H9 (cell line): Measurements from ENCODE around the gene UBALD1. TPM values are rescaled to one million over a fixed set of nuclear protein-coding genes. Genes with fewer than 3 reads are reported as not detected.

Experiments
- DNase-seq: peaks from one replicate; pipeline ENCODE4 v3.0.0-alpha.2; 2017
- H2AFZ ChIP-seq: one replicate; pipeline ENCODE4 v1.6.1; 2013; ENCODE audit warnings: mild to moderate bottlenecking, low read length, control low read depth, moderate library complexity
- H2AK5ac ChIP-seq: 2 replicates; pipeline ENCODE4 v1.6.1; 2013; ENCODE audit warnings: low read length, control low read depth, mixed read lengths; ENCODE audit not compliant: insufficient read length
- H2BK120ac ChIP-seq: one replicate; pipeline ENCODE4 v1.6.1; 2013; ENCODE audit warnings: low read depth, mild to moderate bottlenecking, low read length, control low read depth, inconsistent platforms; ENCODE audit not compliant: poor library complexity, severe bottlenecking
- H2BK12ac ChIP-seq: 2 replicates; pipeline ENCODE4 v1.6.1; 2013; ENCODE audit warnings: low read length, control low read depth, mixed read lengths, low read depth; ENCODE audit not compliant: insufficient read length
- H2BK15ac ChIP-seq: 2 replicates; pipeline ENCODE4 v1.6.1; 2013; ENCODE audit warnings: low read depth, low read length, control low read depth
- H2BK20ac ChIP-seq: one replicate; pipeline ENCODE4 v1.6.1; 2013; ENCODE audit warnings: low read depth, mild to moderate bottlenecking, low read length, control low read depth, inconsistent platforms; ENCODE audit not compliant: poor library complexity, severe bottlenecking
- H2BK5ac ChIP-seq: 2 replicates; pipeline ENCODE4 v1.6.1; 2013; ENCODE audit warnings: low read length, control low read depth, mixed read lengths; ENCODE audit not compliant: insufficient read length
- H3K14ac ChIP-seq: 2 replicates; pipeline ENCODE4 v1.6.1; 2013; ENCODE audit warnings: low read length, control low read depth; ENCODE audit not compliant: insufficient read depth
- H3K18ac ChIP-seq: 2 replicates; pipeline ENCODE4 v1.6.1; 2013; ENCODE audit warnings: low read depth, mild to moderate bottlenecking, mixed read lengths, low read length, control low read depth; ENCODE audit not compliant: insufficient read length
- H3K23ac ChIP-seq: 2 replicates; pipeline ENCODE4 v1.6.1; 2013; ENCODE audit warnings: low read length, control low read depth, mixed read lengths, low read depth; ENCODE audit not compliant: insufficient read length
- H3K23me2 ChIP-seq: 2 replicates; pipeline ENCODE4 v1.6.1; 2013; ENCODE audit warnings: low read depth, mild to moderate bottlenecking, mixed read lengths, low read length, control low read depth; ENCODE audit not compliant: insufficient read length, poor library complexity, severe bottlenecking
- H3K27ac ChIP-seq: 2 replicates; pipeline ENCODE4 v1.5.1; 2013; ENCODE audit warnings: low read length, control low read depth, mixed read lengths, low read depth; ENCODE audit not compliant: insufficient read length
- H3K27me3 ChIP-seq: 2 replicates; pipeline ENCODE4 v1.6.1; 2013; ENCODE audit warnings: low read length, control low read depth, inconsistent platforms; ENCODE audit not compliant: insufficient read depth
- H3K4ac ChIP-seq: 2 replicates; pipeline ENCODE4 v1.6.1; 2013; ENCODE audit warnings: low read depth, mild to moderate bottlenecking, control low read depth, inconsistent platforms, low read length, moderate library complexity
- H3K4me1 ChIP-seq: 2 replicates; pipeline ENCODE4 v1.6.1; 2013; ENCODE audit warnings: low read length, control low read depth, inconsistent platforms; ENCODE audit not compliant: insufficient read depth
- H3K4me2 ChIP-seq: 2 replicates; pipeline ENCODE4 v1.6.1; 2013; ENCODE audit warnings: low read length, control low read depth, mixed read lengths; ENCODE audit not compliant: insufficient read length, insufficient read depth
- H3K56ac ChIP-seq: 2 replicates; pipeline ENCODE4 v1.6.1; 2013; ENCODE audit warnings: low read depth, mild to moderate bottlenecking, mixed read lengths, low read length, control low read depth; ENCODE audit not compliant: insufficient read length
- H3K79me1 ChIP-seq: 2 replicates; pipeline ENCODE4 v1.6.1; 2013; ENCODE audit warnings: low read depth, mild to moderate bottlenecking, moderate library complexity, low read length, control low read depth, inconsistent platforms; ENCODE audit not compliant: insufficient read depth, poor library complexity, severe bottlenecking
- H3K79me2 ChIP-seq: 2 replicates; pipeline ENCODE4 v1.6.1; 2013; ENCODE audit warnings: low read length, control low read depth, inconsistent platforms; ENCODE audit not compliant: insufficient read depth
- H3K9ac ChIP-seq: 2 replicates; pipeline ENCODE4 v1.6.1; 2013; ENCODE audit warnings: low read length, control low read depth, mixed read lengths; ENCODE audit not compliant: insufficient read length; ENCODE audit errors: extremely low read depth
- H3K9me3 ChIP-seq: one replicate; pipeline ENCODE4 v1.6.1; 2013; ENCODE audit warnings: low read depth, low read length, inconsistent platforms; ENCODE audit not compliant: control insufficient read depth
- H3T11ph ChIP-seq: one replicate; pipeline ENCODE4 v1.6.1; 2013; ENCODE audit warnings: mild to moderate bottlenecking, low read length, control low read depth, inconsistent platforms
- H4K20me1 ChIP-seq: one replicate; pipeline ENCODE4 v1.6.1; 2013; ENCODE audit not compliant: control insufficient read depth, insufficient read length, insufficient read depth
- H4K5ac ChIP-seq: 2 replicates; pipeline ENCODE4 v1.6.1; 2013; ENCODE audit warnings: low read depth, mild to moderate bottlenecking, mixed read lengths, low read length, control low read depth; ENCODE audit not compliant: insufficient read length
- H4K8ac ChIP-seq: replicated peaks from 2 replicates; pipeline ENCODE4 v1.6.1; 2013; ENCODE audit warnings: low read length, control low read depth, mixed read lengths, low read depth; ENCODE audit not compliant: insufficient read length
- H4K91ac ChIP-seq: 2 replicates; pipeline ENCODE4 v1.6.1; 2013; ENCODE audit warnings: low read depth, mild to moderate bottlenecking, moderate library complexity, mixed read lengths, low read length, control low read depth; ENCODE audit not compliant: insufficient read length
- H3K27ac Mint-ChIP-seq, 3 experiments: 2 replicates in 2 of 3; 3 replicates in 1 of 3; pipeline ENCODE4 v1.8.0; 2020 to 2021; ENCODE audit warnings: mixed read lengths in 3 of 3, mild to moderate bottlenecking in 1 of 3, moderate library complexity in 1 of 3
- H3K27me3 Mint-ChIP-seq: 2 replicates; pipeline ENCODE4 v1.8.0; 2021; ENCODE audit warnings: low read depth, mild to moderate bottlenecking, moderate library complexity, mixed read lengths
- H3K36me3 Mint-ChIP-seq, 3 experiments: 2 replicates in 2 of 3; 3 replicates in 1 of 3; pipeline ENCODE4 v1.8.0; 2020 to 2021; ENCODE audit warnings: low read depth in 3 of 3, mixed read lengths in 3 of 3; ENCODE audit not compliant: insufficient read depth in 1 of 3
- H3K4me1 Mint-ChIP-seq, 2 experiments: 2 replicates each; pipeline ENCODE4 v1.8.0; 2020; ENCODE audit warnings: mixed read lengths in 2 of 2
- H3K4me3 Mint-ChIP-seq, 2 experiments: 2 replicates in 1 of 2; 3 replicates in 1 of 2; pipeline ENCODE4 v1.8.0; 2020 to 2021; ENCODE audit warnings: mild to moderate bottlenecking in 2 of 2, mixed read lengths in 2 of 2, moderate library complexity in 1 of 2
- H3K9me3 Mint-ChIP-seq, 2 experiments: 2 replicates in 1 of 2; 3 replicates in 1 of 2; pipeline ENCODE4 v1.8.0; 2020; ENCODE audit warnings: mild to moderate bottlenecking in 2 of 2, mixed read lengths in 2 of 2, moderate library complexity in 1 of 2
- CTCF ChIP-seq: fragments of 200-600 bp; sonication (generic); conservative IDR thresholded peaks from 3 replicates; pipeline ENCODE4 v1.8.0; 2021; ENCODE audit warnings: antibody characterized with exemption, mild to moderate bottlenecking
- WGBS: extraction: QIAGEN DNeasy Blood & Tissue Kit; methylation state at CpG from one replicate; pipeline ENCODE4 v1.1.7; 2013; ENCODE audit warnings: missing lambda C conversion rate, low lambda C conversion rate, mixed read lengths; ENCODE audit not compliant: insufficient read length; ENCODE audit errors: extremely low coverage; 5-methylcytosine and 5-hydroxymethylcytosine counted together
- total RNA-seq: library from RNA; stranded (reverse); gene quantifications from 2 replicates; pipeline ENCODE4 v1.2.1, GENCODE V29; 2021

UBALD1 gene
- total RNA-seq, 1 experiment from 2014 or later, result 80.9 TPM

GRCh38 chr16:4566144-4566543 lies 48.5 kb downstream of the UBALD1 start:
- peaks cover 21 to 33% of the 10 kb centered on the region in 2 experiments for H3K4me1 Mint-ChIP-seq
- H3K4ac ChIP-seq, result no peak overlapping the region

More at GRCh38 chr16:4566144-4566543, 48.5 kb downstream of the UBALD1 start:
- H4K5ac ChIP-seq, result no peak overlapping the region
- H2BK20ac ChIP-seq, result no peak overlapping the region
- H4K8ac ChIP-seq, result no peak overlapping the region
- H3K18ac ChIP-seq, result no peak overlapping the region
- H3K23ac ChIP-seq, result no peak overlapping the region
- no peak overlapping the region for H3K56ac ChIP-seq
- H3K9me3 ChIP-seq, result no peaks in the 10 kb centered on the region
- H3K9ac ChIP-seq, result no peak overlapping the region
- no peaks in the 10 kb centered on the region for H3K27me3 ChIP-seq
- no peak overlapping the region for H2BK15ac ChIP-seq
- H2BK5ac ChIP-seq, result no peak overlapping the region
- H3K79me1 ChIP-seq, result no peaks in the 10 kb centered on the region
- H3K27ac Mint-ChIP-seq, result no peak overlapping the region
- no peak overlapping the region for H3K4me3 Mint-ChIP-seq
- no peaks in the 10 kb centered on the region for H3K9me3 Mint-ChIP-seq
- WGBS, result no CpG with 5 or more reads among the region's 3 CpGs
- H3K27me3 Mint-ChIP-seq, result peaks cover 36% of the 10 kb centered on the region
- no peak overlapping the region for H3K27ac ChIP-seq
- H2BK120ac ChIP-seq, result no peak overlapping the region
- H3K36me3 Mint-ChIP-seq, result no peaks in the 10 kb centered on the region; a peak in 1 of 7 replicates
- no peak for TF ChIP-seq CTCF
- no peak overlapping the region for H2AFZ ChIP-seq
- no peak overlapping the region for H2AK5ac ChIP-seq
- H3K4me2 ChIP-seq, result no peak overlapping the region
- H3K14ac ChIP-seq, result no peak overlapping the region
- no peaks in the 10 kb centered on the region for H3K23me2 ChIP-seq
- H3K79me2 ChIP-seq, result no peaks in the 10 kb centered on the region
- DNase-seq, result no peak
- H4K91ac ChIP-seq, result no peak overlapping the region
- H3T11ph ChIP-seq, result no peak overlapping the region
- no peaks in the 10 kb centered on the region for H4K20me1 ChIP-seq
- H2BK12ac ChIP-seq, result no peak overlapping the region
- no peaks in the 10 kb centered on the region; the same call in 1 of the 2 replicates for H3K4me1 ChIP-seq
